ENCODE results near the gene STX16.

DNA sequence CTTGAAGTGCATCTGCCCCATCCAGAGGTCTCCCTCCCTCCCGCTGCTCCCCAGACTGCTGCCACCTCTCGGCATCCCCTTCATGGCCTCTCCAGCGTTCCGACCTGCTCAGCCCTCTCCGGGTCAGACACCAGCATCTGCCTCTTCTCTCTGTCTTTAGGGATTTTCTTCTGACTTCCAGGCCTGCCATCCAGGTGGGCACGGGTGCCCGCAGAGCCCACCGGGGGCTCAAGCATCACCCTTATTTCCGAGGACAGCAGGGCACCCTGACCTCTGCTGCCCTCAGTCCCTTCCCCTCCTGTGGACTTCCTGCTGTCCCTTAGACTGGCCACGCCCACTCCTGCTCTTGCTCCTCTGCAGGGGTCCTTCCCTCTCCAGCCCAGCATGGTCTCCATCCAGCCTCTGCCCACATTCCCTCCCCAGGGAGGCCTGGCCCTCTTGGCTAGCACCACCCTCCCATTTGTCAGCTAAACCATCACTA, 44.9 kb downstream of the STX16 start:
- TF ChIP-seq, protein P1, sequence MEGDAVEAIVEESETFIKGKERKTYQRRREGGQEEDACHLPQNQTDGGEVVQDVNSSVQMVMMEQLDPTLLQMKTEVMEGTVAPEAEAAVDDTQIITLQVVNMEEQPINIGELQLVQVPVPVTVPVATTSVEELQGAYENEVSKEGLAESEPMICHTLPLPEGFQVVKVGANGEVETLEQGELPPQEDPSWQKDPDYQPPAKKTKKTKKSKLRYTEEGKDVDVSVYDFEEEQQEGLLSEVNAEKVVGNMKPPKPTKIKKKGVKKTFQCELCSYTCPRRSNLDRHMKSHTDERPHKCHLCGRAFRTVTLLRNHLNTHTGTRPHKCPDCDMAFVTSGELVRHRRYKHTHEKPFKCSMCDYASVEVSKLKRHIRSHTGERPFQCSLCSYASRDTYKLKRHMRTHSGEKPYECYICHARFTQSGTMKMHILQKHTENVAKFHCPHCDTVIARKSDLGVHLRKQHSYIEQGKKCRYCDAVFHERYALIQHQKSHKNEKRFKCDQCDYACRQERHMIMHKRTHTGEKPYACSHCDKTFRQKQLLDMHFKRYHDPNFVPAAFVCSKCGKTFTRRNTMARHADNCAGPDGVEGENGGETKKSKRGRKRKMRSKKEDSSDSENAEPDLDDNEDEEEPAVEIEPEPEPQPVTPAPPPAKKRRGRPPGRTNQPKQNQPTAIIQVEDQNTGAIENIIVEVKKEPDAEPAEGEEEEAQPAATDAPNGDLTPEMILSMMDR (IDR thresholded peaks at IDR 0.05 in 4 of 5, conservative IDR thresholded peaks at IDR 0.05 in 1 of 5), result no peak
- TF ChIP-seq POLR2A (IDR thresholded peaks at IDR 0.05), result no peak
